PC-3 (cell line): ENCODE results near the gene EFNA5.

Source experiments
- CTCF ChIP-seq: fragments of 300-600 bp; sonication (generic); conservative IDR thresholded peaks from 2 replicates; pipeline ENCODE4 v1.5.1; 2017; ENCODE audit warnings: antibody characterized with exemption, low read depth, mild to moderate bottlenecking, low read length
- EZH2 ChIP-seq: fragments of 300-600 bp; sonication (generic); IDR thresholded peaks from one replicate; pipeline ENCODE4 v1.6.1; 2017; ENCODE audit warnings: antibody characterized with exemption, mild to moderate bottlenecking, low read length; ENCODE audit not compliant: unreplicated experiment
- EZH2phosphoT487 ChIP-seq: fragments of 300-600 bp; sonication (generic); IDR thresholded peaks from 2 replicates; pipeline ENCODE4 v1.6.1; 2018; ENCODE audit warnings: mild to moderate bottlenecking, antibody characterized with exemption, low read length, borderline replicate concordance

GRCh38 chr5:107361945-107362344 lies 308.8 kb downstream of the EFNA5 start:
- TF ChIP-seq EZH2 (no peak), CTCF (no peak), EZH2phosphoT487 (no peak)
